ENCODE results near the gene SOD3.

The SOD3 gene

DNA sequence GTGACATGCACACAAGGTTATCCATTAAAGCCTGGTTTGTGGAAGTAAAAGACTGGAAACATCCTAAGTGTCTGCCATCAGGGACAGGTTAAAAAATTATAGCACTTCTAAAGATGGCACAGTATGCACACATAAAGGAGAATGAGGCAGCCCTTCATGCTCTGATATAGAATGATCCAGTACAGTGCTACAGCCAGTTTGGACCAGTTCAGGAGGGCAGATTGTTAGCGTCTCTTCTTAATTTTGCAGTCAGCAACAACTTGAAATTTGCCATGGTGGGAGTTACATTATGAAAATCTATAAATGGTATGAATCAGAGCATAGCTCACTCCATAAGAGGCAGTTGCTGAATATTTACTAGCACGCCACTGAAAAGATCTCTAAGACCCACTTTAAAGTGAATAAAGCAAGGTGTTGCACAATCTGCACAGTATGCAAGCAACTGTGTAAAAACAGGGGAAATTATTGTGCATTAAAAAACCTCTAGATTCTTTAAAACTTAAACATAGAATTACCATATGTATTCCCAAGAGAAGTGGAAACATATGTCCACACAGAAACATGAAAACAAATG lies 20.3 kb upstream of the SOD3 start:
- H3K14ac ChIP-seq (ENCODE audit: low read length): no peak overlapping the region
- H3K79me2 ChIP-seq (ENCODE audit: control insufficient read depth, insufficient read depth, low read length, poor library complexity): no peaks in the 10 kb centered on the region
- no peak overlapping the region for H4K91ac ChIP-seq (ENCODE audit: low read depth, low read length)
- H4K8ac ChIP-seq (ENCODE audit: low read depth, low read length): no peak overlapping the region
- H2BK12ac ChIP-seq (ENCODE audit: low read length): no peak overlapping the region
- no peak overlapping the region for H3K4me3 ChIP-seq (ENCODE audit: low read depth, low read length)
- H3K9me3 ChIP-seq (ENCODE audit: insufficient read depth, low read depth, low read length): no peaks in the 10 kb centered on the region
- no peak overlapping the region for H3K4me2 ChIP-seq (ENCODE audit: low read length)
- no peak overlapping the region for H2BK120ac ChIP-seq (ENCODE audit: insufficient read depth, low read length, poor library complexity)
- H3K23ac ChIP-seq (ENCODE audit: low read length): no peak overlapping the region
- no peak overlapping the region for H2AK5ac ChIP-seq (ENCODE audit: low read length)
- no peaks in the 10 kb centered on the region for H3K27me3 ChIP-seq (ENCODE audit: insufficient read depth, low read length)
- no peak for DNase-seq
- H2AFZ ChIP-seq (ENCODE audit: insufficient read depth, low read length, poor library complexity): no peak overlapping the region
- H4K12ac ChIP-seq (ENCODE audit: low read depth, low read length): no peak overlapping the region
- H3K18ac ChIP-seq (ENCODE audit: low read length): no peak overlapping the region
- H3K4me1 ChIP-seq (ENCODE audit: control insufficient read depth in 1 of 2, insufficient read depth in 2 of 2, low read length in 2 of 2): peaks cover 2% of the 10 kb centered on the region in 2 experiments
- no peak overlapping the region for H3K4ac ChIP-seq (ENCODE audit: low read depth, low read length)
- H3K9ac ChIP-seq (ENCODE audit: low read length): no peak overlapping the region
- no CpG with 5 or more reads among the region's 2 CpGs for WGBS (ENCODE audit: extremely low coverage, insufficient coverage, insufficient read length)
- no peak overlapping the region for H2BK5ac ChIP-seq (ENCODE audit: low read depth, low read length, poor library complexity)
- H3K27ac ChIP-seq (ENCODE audit: low read depth, low read length): no peak overlapping the region
- H3K79me1 ChIP-seq (ENCODE audit: low read length): no peaks in the 10 kb centered on the region
- no peaks in the 10 kb centered on the region for H3K36me3 ChIP-seq (ENCODE audit: control insufficient read depth in 1 of 2, insufficient read depth in 2 of 2, low read length in 2 of 2)

DNA sequence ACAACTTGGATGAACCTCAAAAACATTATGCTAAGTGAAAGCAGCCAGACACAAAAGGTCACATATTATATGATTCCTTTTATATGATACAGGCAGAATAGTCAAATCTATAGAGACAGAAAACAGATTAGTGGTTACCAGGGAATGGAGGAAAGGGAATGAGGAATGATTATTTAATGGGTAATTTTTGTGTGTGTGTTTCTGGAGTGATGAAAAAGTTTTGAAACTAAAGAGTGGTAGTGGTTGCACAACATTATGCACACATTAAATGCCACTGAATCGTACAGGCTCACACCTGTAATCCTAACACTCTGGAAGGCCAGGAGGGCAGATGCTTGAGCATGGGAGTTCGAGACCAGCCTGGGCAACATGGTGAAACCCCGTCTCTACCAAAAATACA lies 19.6 kb upstream of the SOD3 start:
- Histone ChIP-seq H2BK5ac (ENCODE audit: low read depth, low read length, poor library complexity) (no peak overlapping the region), H4K91ac (ENCODE audit: low read depth, low read length) (no peak overlapping the region), H3K4me1 (ENCODE audit: control insufficient read depth in 1 of 2, insufficient read depth in 2 of 2, low read length in 2 of 2) (no peaks in the 10 kb centered on the region), H3K23ac (ENCODE audit: low read length) (no peak overlapping the region), H4K12ac (ENCODE audit: low read depth, low read length) (no peak overlapping the region), H2BK12ac (ENCODE audit: low read length) (no peak overlapping the region), H3K79me2 (ENCODE audit: control insufficient read depth, insufficient read depth, low read length, poor library complexity) (no peaks in the 10 kb centered on the region), H2AK5ac (ENCODE audit: low read length) (no peak overlapping the region), H3K14ac (ENCODE audit: low read length) (no peak overlapping the region), H3K27me3 (ENCODE audit: insufficient read depth, low read length) (no peaks in the 10 kb centered on the region), H3K4me2 (ENCODE audit: low read length) (no peak overlapping the region), H3K36me3 (ENCODE audit: control insufficient read depth in 1 of 2, insufficient read depth in 2 of 2, low read length in 2 of 2) (no peaks in the 10 kb centered on the region), H3K4ac (ENCODE audit: low read depth, low read length) (no peak overlapping the region), H4K8ac (ENCODE audit: low read depth, low read length) (no peak overlapping the region), H3K27ac (ENCODE audit: low read depth, low read length) (no peak overlapping the region), H3K18ac (ENCODE audit: low read length) (no peak overlapping the region), H3K79me1 (ENCODE audit: low read length) (no peaks in the 10 kb centered on the region), H3K4me3 (ENCODE audit: low read depth, low read length) (no peak overlapping the region), H3K9me3 (ENCODE audit: insufficient read depth, low read depth, low read length) (no peaks in the 10 kb centered on the region), H2AFZ (ENCODE audit: insufficient read depth, low read length, poor library complexity) (no peak overlapping the region), H2BK120ac (ENCODE audit: insufficient read depth, low read length, poor library complexity) (no peak overlapping the region), H3K9ac (ENCODE audit: low read length) (no peak overlapping the region)
- no peak for DNase-seq
- no CpG with 5 or more reads among the region's 3 CpGs for WGBS (ENCODE audit: extremely low coverage, insufficient coverage, insufficient read length)

DNA sequence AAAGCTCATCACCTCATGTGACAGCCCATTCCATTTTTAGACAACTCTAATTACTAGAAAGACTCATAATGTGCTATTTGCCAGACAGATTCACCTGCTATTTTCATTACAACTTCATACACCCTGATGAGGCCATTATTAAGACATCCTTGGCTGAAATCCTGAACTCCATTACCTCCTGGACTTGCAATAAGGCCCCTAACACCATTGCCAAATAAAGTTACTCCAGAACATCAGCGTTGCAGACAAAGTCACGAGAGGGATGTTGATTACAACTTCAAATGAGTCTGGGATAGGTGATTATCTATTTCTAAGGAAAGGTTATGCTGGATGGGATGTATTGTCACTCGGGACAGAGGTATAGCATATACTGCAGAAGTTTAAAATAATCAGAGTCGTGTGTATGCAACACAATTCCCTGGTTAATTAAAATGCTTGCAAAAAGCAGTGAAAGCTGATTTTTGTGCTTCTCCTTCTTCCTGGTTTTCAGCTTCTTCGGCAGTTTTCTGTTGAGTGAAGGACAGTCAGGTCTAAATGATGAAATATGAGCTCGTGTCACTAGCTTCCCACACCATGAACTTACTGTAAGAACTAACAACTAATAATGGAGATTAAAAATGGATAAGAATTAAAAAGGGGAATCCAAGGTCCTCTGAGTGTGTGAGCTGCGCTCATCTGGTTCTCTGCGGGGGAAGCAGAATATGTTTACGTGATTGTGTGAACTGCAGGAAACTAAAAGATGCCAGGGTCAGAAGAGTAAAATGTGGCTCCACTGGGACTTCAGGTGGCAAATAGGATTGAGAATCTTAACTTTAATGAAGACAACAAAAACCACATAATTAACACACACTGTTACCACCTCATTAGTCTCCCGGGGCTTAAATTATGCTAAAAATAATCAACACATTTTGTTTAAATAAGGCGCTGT lies 17.6 kb upstream of the SOD3 start:
- H3K27ac ChIP-seq (ENCODE audit: low read depth, low read length): no peak overlapping the region
- no peak overlapping the region for H2BK120ac ChIP-seq (ENCODE audit: insufficient read depth, low read length, poor library complexity)
- no peak overlapping the region for H3K23ac ChIP-seq (ENCODE audit: low read length)
- no peak overlapping the region for H4K12ac ChIP-seq (ENCODE audit: low read depth, low read length)
- H3K9me3 ChIP-seq (ENCODE audit: insufficient read depth, low read depth, low read length): no peaks in the 10 kb centered on the region
- H2AK5ac ChIP-seq (ENCODE audit: low read length): no peak overlapping the region
- no peak overlapping the region for H2AFZ ChIP-seq (ENCODE audit: insufficient read depth, low read length, poor library complexity)
- H3K4me2 ChIP-seq (ENCODE audit: low read length): no peak overlapping the region
- WGBS (ENCODE audit: extremely low coverage, insufficient coverage, insufficient read length): no CpG with 5 or more reads among the region's 11 CpGs
- no peak overlapping the region for H3K14ac ChIP-seq (ENCODE audit: low read length)
- no peaks in the 10 kb centered on the region for H3K4me1 ChIP-seq (ENCODE audit: control insufficient read depth in 1 of 2, insufficient read depth in 2 of 2, low read length in 2 of 2)
- no peaks in the 10 kb centered on the region for H3K79me1 ChIP-seq (ENCODE audit: low read length)
- H4K8ac ChIP-seq (ENCODE audit: low read depth, low read length): no peak overlapping the region
- no peaks in the 10 kb centered on the region for H3K79me2 ChIP-seq (ENCODE audit: control insufficient read depth, insufficient read depth, low read length, poor library complexity)
- no peak overlapping the region for H3K4me3 ChIP-seq (ENCODE audit: low read depth, low read length)
- H3K4ac ChIP-seq (ENCODE audit: low read depth, low read length): no peak overlapping the region
- no peaks in the 10 kb centered on the region for H3K27me3 ChIP-seq (ENCODE audit: insufficient read depth, low read length)
- no peak overlapping the region for H4K91ac ChIP-seq (ENCODE audit: low read depth, low read length)
- H2BK12ac ChIP-seq (ENCODE audit: low read length): no peak overlapping the region
- DNase-seq: no peak
- no peak overlapping the region for H3K18ac ChIP-seq (ENCODE audit: low read length)
- no peaks in the 10 kb centered on the region for H3K36me3 ChIP-seq (ENCODE audit: control insufficient read depth in 1 of 2, insufficient read depth in 2 of 2, low read length in 2 of 2)
- H3K9ac ChIP-seq (ENCODE audit: low read length): no peak overlapping the region
- H2BK5ac ChIP-seq (ENCODE audit: low read depth, low read length, poor library complexity): no peak overlapping the region

DNA sequence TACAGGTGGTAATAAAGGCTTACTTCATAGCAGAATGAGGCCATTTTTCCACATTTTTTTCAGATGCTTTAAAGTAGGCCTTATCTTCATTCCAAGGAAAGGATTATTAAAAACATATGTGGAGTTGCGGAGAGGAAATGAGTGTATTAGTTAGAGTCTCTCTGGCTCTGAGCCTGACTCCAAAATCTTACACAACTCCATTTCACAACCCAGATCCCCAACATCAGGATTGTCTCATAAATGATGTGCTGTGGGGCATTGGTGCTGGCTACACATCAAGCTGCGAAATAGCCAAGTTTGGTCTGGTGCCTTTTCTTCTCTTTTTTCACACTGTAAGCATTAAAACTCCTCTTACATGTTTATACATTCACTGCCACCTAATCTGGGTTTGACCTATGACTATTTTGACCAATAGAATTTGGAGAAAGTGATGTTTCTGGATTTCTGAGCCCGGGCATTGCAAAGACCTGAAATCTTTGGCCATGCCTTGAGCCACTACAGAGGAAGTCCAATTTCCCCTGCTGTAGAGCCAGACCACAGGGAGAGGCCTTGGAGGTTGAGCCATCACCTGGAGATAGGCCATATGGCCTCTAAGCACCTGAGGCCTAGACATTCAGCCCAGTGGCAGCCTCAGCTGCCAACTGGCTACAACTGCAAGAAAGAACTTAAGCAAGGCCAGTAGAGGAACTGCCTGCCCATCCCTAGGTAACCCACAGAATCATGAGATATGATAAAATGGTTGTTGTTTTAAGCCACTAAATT lies 16.7 kb upstream of the SOD3 start:
- no peak overlapping the region for H3K4ac ChIP-seq (ENCODE audit: low read depth, low read length)
- H3K9ac ChIP-seq (ENCODE audit: low read length): no peak overlapping the region
- no peaks in the 10 kb centered on the region for H3K27me3 ChIP-seq (ENCODE audit: insufficient read depth, low read length)
- H2BK5ac ChIP-seq (ENCODE audit: low read depth, low read length, poor library complexity): no peak overlapping the region
- no peak overlapping the region for H2BK120ac ChIP-seq (ENCODE audit: insufficient read depth, low read length, poor library complexity)
- DNase-seq: peak in 1 of 2 donors; percentile 5
- no peak overlapping the region for H2BK12ac ChIP-seq (ENCODE audit: low read length)
- H3K4me3 ChIP-seq (ENCODE audit: low read depth, low read length): no peak overlapping the region
- no peak overlapping the region for H3K4me2 ChIP-seq (ENCODE audit: low read length)
- no peak overlapping the region for H3K18ac ChIP-seq (ENCODE audit: low read length)
- no peak overlapping the region for H3K14ac ChIP-seq (ENCODE audit: low read length)
- no peaks in the 10 kb centered on the region for H3K79me2 ChIP-seq (ENCODE audit: control insufficient read depth, insufficient read depth, low read length, poor library complexity)
- no peaks in the 10 kb centered on the region for H3K4me1 ChIP-seq (ENCODE audit: control insufficient read depth in 1 of 2, insufficient read depth in 2 of 2, low read length in 2 of 2)
- no peak overlapping the region for H4K91ac ChIP-seq (ENCODE audit: low read depth, low read length)
- H3K36me3 ChIP-seq (ENCODE audit: control insufficient read depth in 1 of 2, insufficient read depth in 2 of 2, low read length in 2 of 2): no peaks in the 10 kb centered on the region
- H3K23ac ChIP-seq (ENCODE audit: low read length): no peak overlapping the region
- H4K8ac ChIP-seq (ENCODE audit: low read depth, low read length): no peak overlapping the region
- no peaks in the 10 kb centered on the region for H3K79me1 ChIP-seq (ENCODE audit: low read length)
- no CpG with 5 or more reads among the region's 3 CpGs for WGBS (ENCODE audit: extremely low coverage, insufficient coverage, insufficient read length)
- no peaks in the 10 kb centered on the region for H3K9me3 ChIP-seq (ENCODE audit: insufficient read depth, low read depth, low read length)
- H4K12ac ChIP-seq (ENCODE audit: low read depth, low read length): no peak overlapping the region
- no peak overlapping the region for H2AK5ac ChIP-seq (ENCODE audit: low read length)
- H3K27ac ChIP-seq (ENCODE audit: low read depth, low read length): no peak overlapping the region
- no peak overlapping the region for H2AFZ ChIP-seq (ENCODE audit: insufficient read depth, low read length, poor library complexity)

Measured in trophoblast cell (in vitro differentiated cells and primary cell).